ENCODE measurements around the gene POLR3C.
A peak's percentile ranks its signal among the peaks of the same experiment; 100 is the strongest.
"Not testable (repeated sequence)": the region's sequence is repeated elsewhere in the genome, so short reads cannot be mapped to it uniquely, and the experiment has no call there.

The POLR3C gene

DNA sequence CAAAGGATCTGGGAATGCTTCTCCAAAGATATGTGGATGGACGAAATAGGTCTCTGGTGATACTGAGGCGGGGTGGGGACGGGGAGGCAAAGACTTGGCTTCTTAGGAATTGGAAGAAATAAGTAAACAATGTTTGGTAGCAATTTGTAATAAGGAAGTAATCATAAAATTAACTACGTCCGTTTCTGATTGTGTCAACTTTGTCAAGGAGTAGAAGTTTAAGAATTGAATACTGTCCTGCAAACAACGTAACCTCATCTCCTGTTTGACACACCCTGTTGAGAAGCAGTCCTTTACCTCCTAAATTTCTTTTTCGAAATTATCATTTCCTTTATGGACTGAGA, 471 bp downstream of the POLR3C start:
- DNase-seq, result no peak

DNA sequence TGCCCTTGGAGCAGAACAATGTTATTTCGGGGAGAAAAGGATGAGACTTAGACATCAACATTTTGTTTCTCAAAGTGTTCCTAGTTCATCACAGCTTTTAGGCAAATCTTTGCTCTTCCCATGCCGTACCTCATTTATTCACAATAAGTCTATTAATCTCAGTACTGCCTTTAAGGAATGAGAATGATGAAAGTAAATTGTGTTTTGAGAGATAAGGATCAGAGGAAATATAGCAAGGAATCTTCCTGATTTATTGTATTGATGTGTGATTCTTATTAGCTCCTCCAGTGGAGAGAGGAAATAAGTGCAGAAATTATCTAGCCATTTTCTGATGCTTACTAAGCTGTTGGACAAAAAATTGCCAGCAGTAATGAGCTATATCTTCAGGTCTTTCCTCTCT, 2.0 kb downstream of the POLR3C start:
- DNase-seq, result no peak

GRCh38 chr1:145827966-145828365, 4.0 kb downstream of the POLR3C start:
- no peak for DNase-seq

GRCh38 chr1:145828367-145829026, 4.5 kb downstream of the POLR3C start:
- no peak for DNase-seq

DNA sequence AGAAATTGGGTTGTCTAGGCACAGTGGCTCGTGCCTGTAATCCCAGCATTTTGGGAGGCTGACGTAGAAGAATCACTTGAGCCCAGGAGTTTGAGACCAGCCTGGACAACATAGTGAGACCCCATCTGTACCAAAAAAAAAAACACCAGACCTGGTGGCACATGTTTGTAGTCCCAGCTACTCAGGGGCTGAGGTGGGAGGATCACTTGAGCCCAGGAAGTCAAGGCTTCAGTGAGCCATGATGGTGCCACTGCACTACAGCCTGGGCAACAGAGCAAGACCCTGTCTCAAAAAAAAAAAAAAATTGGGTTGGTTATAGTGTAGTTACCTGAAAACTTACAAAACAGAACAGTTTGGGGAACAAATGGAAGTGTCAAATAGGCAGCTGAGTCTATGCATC, 6.8 kb downstream of the POLR3C start:
- not testable (repeated sequence) for DNase-seq

GRCh38 chr1:145837656-145838055, 13.7 kb downstream of the POLR3C start:
- DNase-seq, result no peak

GRCh38 chr1:145843031-145843430, 19.0 kb downstream of the POLR3C start:
- DNase-seq, result no peak

DNA sequence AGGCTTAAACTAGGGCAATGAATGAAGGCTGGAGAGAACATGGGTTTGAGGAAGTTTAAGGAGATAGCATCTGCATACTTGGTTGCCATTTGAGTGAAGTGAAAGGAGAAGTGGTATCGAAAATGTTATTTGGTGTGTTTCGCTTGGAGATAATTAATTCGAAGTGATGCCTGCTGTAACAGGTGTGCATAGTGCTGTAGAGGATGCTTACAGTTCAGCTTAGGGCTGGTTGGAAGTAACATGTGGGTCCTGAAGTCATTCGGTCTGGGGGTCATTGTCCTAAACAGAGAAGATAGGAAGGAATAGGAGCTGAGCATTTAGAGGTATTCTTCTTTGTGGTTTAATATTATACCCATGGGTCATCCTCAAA, 21.1 kb downstream of the POLR3C start:
- no peak for DNase-seq

GRCh38 chr1:145845514-145846161, 21.6 kb downstream of the POLR3C start, which contains the start of gene NUDT17:
Gene NUDT17, plus strand, starts transcription at chr1:145845630. Its CDS starts 11 bp downstream, at chr1:145845641.
- DNase-seq, result peak; percentile 81

GRCh38 chr1:145846201-145846612, 22.2 kb downstream of the POLR3C start:
- DNase-seq, result peak; percentile 34

GRCh38 chr1:145847827-145848226, 23.8 kb downstream of the POLR3C start:
- no peak for DNase-seq

GRCh38 chr1:145849356-145850160, 25.6 kb downstream of the POLR3C start:
- peak; percentile 87 for DNase-seq

DNA sequence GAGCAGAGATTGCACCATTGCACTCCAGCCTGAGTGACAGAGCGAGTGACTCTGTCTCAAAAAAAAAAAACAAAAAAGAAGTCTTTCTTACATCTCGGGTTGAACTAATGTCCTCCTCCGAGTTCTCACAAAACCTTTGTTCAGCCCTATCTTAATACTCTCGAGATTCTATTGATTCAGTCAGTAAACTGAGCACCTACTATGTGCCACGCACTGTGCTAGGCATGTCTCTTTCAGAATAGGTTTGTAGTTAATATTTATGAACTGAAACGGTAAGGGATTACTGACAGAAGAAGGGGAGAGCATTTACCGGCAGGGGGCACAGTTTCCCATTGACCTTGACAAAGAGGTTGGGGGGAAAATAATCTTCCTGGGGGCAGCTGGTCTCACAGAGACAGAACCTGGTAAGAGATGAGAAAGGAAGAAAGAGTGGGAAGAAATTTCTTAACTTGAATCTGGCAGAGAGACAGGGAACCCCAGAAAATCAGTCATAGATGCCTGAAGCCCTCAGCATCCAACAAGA, 31.5 kb downstream of the POLR3C start:
- DNase-seq, result no peak

GRCh38 chr1:145857170-145857569, 33.2 kb downstream of the POLR3C start:
- DNase-seq, result no peak

DNA sequence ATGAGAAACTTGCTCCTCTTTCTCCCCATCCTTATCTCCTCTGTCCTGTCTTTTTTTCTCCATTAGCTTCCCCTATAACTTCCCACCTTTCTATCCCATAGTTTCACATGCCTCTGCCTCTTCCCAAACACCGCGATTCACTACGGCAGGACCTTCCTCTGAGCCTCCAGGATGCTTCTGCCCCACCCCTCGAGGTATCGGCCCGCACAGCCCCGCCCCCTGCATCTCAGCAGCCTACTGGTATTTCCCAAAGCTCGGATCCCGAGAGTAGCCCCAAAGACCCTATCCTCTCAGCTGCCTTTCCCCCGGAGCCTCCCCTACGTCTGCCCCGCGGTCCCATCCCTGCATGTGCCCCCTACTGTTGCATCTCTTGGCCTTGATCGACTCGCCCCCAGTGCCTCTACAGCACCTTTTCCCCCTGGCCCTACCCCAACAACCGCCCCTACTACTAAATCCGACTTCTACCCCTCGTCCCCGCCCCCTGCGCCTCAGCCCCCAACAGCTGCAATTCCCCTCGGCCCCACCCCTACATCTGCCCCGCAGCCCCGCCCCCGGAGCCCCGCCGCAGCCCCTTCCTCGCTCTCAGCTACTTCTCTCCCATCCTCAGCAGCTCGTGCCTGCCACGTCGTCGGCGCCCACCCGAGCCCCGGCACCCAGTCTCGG, 34.4 kb downstream of the POLR3C start:
- peak; percentile 32 for DNase-seq

GRCh38 chr1:145858901-145859490, 35.0 kb downstream of the POLR3C start, which contains the start of gene PIAS3:
Gene PIAS3, minus strand, starts transcription at chr1:145859081. Its CDS starts 91 bp downstream, at chr1:145858990.
- DNase-seq, result peak; percentile 96

DNA sequence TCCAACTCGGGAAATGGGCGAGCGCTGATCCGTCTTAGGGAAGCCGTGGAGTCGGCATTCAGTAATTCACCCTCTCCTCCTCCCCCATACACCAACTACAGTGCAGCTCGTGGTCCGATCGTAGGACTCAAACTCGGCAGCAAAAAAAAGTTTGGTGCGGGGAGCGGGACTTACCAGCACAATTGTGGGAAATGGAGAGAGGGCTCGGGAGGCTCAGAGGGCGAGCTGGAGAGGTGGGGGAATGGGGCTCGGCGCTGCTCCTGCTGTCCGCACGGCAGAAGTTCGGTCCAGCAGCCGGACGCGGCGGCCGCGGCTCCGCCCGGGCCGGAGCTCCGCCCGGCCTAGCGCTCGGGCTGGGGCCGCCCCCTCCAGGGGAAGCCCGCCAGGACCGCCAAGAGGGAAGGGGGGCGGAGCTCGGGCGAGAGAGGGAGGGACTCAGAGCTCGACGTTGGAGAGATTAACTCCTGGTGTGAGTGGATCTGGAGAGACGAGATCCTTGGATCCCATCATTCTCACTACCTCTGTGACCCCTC, 35.6 kb downstream of the POLR3C start:
- peak; percentile 91 for DNase-seq

- no peak for DNase-seq
Observed at GRCh38 chr1:145863282-145864018, 39.5 kb downstream of the POLR3C start.

- DNase-seq, result no peak
Observed at GRCh38 chr1:145868232-145868631, 44.2 kb downstream of the POLR3C start.

- DNase-seq, result no peak
Observed at GRCh38 chr1:145871994-145872924, 48.3 kb downstream of the POLR3C start.
